Glomerular endothelial cell (primary cell): ENCODE data around the gene TCEAL7. TPM values are rescaled to one million over a fixed set of nuclear protein-coding genes. Genes with fewer than 3 reads are reported as not detected.
"Not testable (repeated sequence)": the region's sequence is repeated elsewhere in the genome, so short reads cannot be mapped to it uniquely, and the experiment has no call there.

ENCODE experiments used
- DNase-seq: peaks from one replicate; pipeline ENCODE4 v3.0.0-alpha.2; 2011; ENCODE audit warnings: low read depth, low spot score; ENCODE audit errors: extremely low read depth
- total RNA-seq: library from RNA; depleted of rRNA; stranded (reverse); fragments of >200 nt; gene quantifications from 2 replicates; pipeline ENCODE4 v1.2.3, GENCODE V29; 2015

Gene TCEAL7
- 8.5 and 16.2 TPM in 2 replicates for total RNA-seq

- no peak for DNase-seq
Measured at GRCh38 chrX:103329991-103330390, at the start of gene TCEAL7. Gene TCEAL7, plus strand, starts transcription at chrX:103330239. Its CDS starts 1,165 bp downstream, at chrX:103331404.

GRCh38 chrX:103293118-103293517, 36.9 kb upstream of the TCEAL7 start:
- DNase-seq: no peak

- DNase-seq: no peak
Measured at GRCh38 chrX:103304705-103305104, 25.3 kb upstream of the TCEAL7 start.

- DNase-seq: not testable (repeated sequence)
Measured at GRCh38 chrX:103305666-103306065, 24.4 kb upstream of the TCEAL7 start.

GRCh38 chrX:103309860-103310554, 20.0 kb upstream of the TCEAL7 start:
- DNase-seq: no peak

- no peak for DNase-seq
Measured at GRCh38 chrX:103310555-103311398, 19.3 kb upstream of the TCEAL7 start, which contains the start of gene BEX2. Gene BEX2, minus strand, starts transcription at chrX:103310990. Its CDS starts 1,014 bp downstream, at chrX:103309976.

- no peak for DNase-seq
Measured at GRCh38 chrX:103311399-103311780, 18.6 kb upstream of the TCEAL7 start.

- DNase-seq: no peak
Measured at GRCh38 chrX:103330681-103331288, 746 bp downstream of the TCEAL7 start.

GRCh38 chrX:103338663-103339062, 8.6 kb downstream of the TCEAL7 start:
- DNase-seq: no peak

GRCh38 chrX:103343105-103343504, 13.1 kb downstream of the TCEAL7 start:
- DNase-seq: no peak

GRCh38 chrX:103344606-103345005, 14.6 kb downstream of the TCEAL7 start:
- no peak for DNase-seq

GRCh38 chrX:103347682-103348397, 17.8 kb downstream of the TCEAL7 start:
- no peak for DNase-seq

- no peak for DNase-seq
Measured at GRCh38 chrX:103356130-103356798, 26.2 kb downstream of the TCEAL7 start, which contains the start of gene TCEAL9. Gene TCEAL9, plus strand, starts transcription at chrX:103356506. Its CDS starts 1,179 bp downstream, at chrX:103357685.

GRCh38 chrX:103356858-103357257, 26.8 kb downstream of the TCEAL7 start:
- DNase-seq: no peak

GRCh38 chrX:103357871-103358270, 27.8 kb downstream of the TCEAL7 start:
- no peak for DNase-seq

- DNase-seq: not testable (repeated sequence)
Measured at GRCh38 chrX:103359605-103360004, 29.6 kb downstream of the TCEAL7 start.

GRCh38 chrX:103360092-103360491, 30.1 kb downstream of the TCEAL7 start:
- no peak for DNase-seq

- no peak for DNase-seq
Measured at GRCh38 chrX:103360916-103361315, 30.9 kb downstream of the TCEAL7 start.

GRCh38 chrX:103361798-103362197, 31.8 kb downstream of the TCEAL7 start:
- no peak for DNase-seq

- DNase-seq: no peak
Measured at GRCh38 chrX:103362474-103362873, 32.4 kb downstream of the TCEAL7 start.
